Neural cell (in vitro differentiated cells): Measurements from ENCODE around the gene KIF5A. TPM values are rescaled to one million over a fixed set of nuclear protein-coding genes. Genes with fewer than 3 reads are reported as not detected.

ENCODE experiments used
- H2AFZ ChIP-seq: fragments of 200-600, 300-800 bp; sonication (generic), shearing (Covaris generic); 2 replicates; pipeline ENCODE4 v1.6.0; 2014; ENCODE audit warnings: low read depth, mild to moderate bottlenecking, antibody characterized with exemption, low read length, moderate library complexity
- H3F3A ChIP-seq: fragments of 200-600 bp; shearing (Covaris generic); 2 replicates; pipeline ENCODE4 v1.6.1; 2016; ENCODE audit warnings: mild to moderate bottlenecking, moderate library complexity, mixed read lengths, antibody characterized with exemption, low read length; ENCODE audit not compliant: insufficient read depth, poor library complexity, severe bottlenecking
- H3K27ac ChIP-seq: fragments of 200-600, 300-800 bp; sonication (generic), shearing (Covaris generic); 2 replicates; pipeline ENCODE4 v1.5.1; 2014; ENCODE audit warnings: mild to moderate bottlenecking, low read length, moderate library complexity
- H3K27me3 ChIP-seq: fragments of 300-800, 200-600 bp; sonication (generic), shearing (Covaris generic); 2 replicates; pipeline ENCODE4 v1.6.0; 2014; ENCODE audit warnings: mild to moderate bottlenecking, low read depth, low read length, moderate library complexity; ENCODE audit not compliant: insufficient read depth
- H3K36me3 ChIP-seq: fragments of 300-800, 200-600 bp; sonication (generic), shearing (Covaris generic); 2 replicates; pipeline ENCODE4 v1.5.1; 2014; ENCODE audit warnings: mild to moderate bottlenecking, antibody characterized with exemption, low read length, moderate library complexity; ENCODE audit not compliant: insufficient read depth
- H3K4me2 ChIP-seq: fragments of 300-800, 200-600 bp; sonication (generic), shearing (Covaris generic); 2 replicates; pipeline ENCODE4 v1.6.0; 2014; ENCODE audit warnings: mild to moderate bottlenecking, low read length
- H3K4me3 ChIP-seq: fragments of 300-800, 200-600 bp; sonication (generic), shearing (Covaris generic); 2 replicates; pipeline ENCODE4 v1.5.1; 2014; ENCODE audit warnings: mild to moderate bottlenecking, low read length, moderate library complexity
- H3K79me2 ChIP-seq: fragments of 200-600 bp; shearing (Covaris generic); replicated peaks from 2 replicates; pipeline ENCODE4 v1.6.0; 2014; ENCODE audit warnings: mild to moderate bottlenecking, low read length, moderate library complexity; ENCODE audit not compliant: insufficient read depth
- H3K9ac ChIP-seq: fragments of 300-800, 200-600 bp; sonication (generic), shearing (Covaris generic); 2 replicates; pipeline ENCODE4 v1.6.1; 2016; ENCODE audit warnings: mild to moderate bottlenecking, low read length, mixed read lengths
- H3K9me2 ChIP-seq: fragments of 200-600 bp; shearing (Covaris generic); 2 replicates; pipeline ENCODE4 v1.6.1; 2016; ENCODE audit warnings: mild to moderate bottlenecking, low read length, mixed read lengths; ENCODE audit not compliant: insufficient read depth
- H3K9me3 ChIP-seq: fragments of 200-600, 300-800 bp; sonication (generic), shearing (Covaris generic); 2 replicates; pipeline ENCODE4 v1.6.1; 2016; ENCODE audit warnings: mild to moderate bottlenecking, mixed run types, low read length, moderate library complexity, mixed read lengths
- H4K20me1 ChIP-seq: fragments of 200-600 bp; shearing (Covaris generic); 2 replicates; pipeline ENCODE4 v1.6.1; 2016; ENCODE audit warnings: mild to moderate bottlenecking, mixed run types; ENCODE audit not compliant: insufficient read depth
- EZH2 ChIP-seq: fragments of 200-600, 300-800 bp; shearing (Covaris generic), sonication (generic); IDR thresholded peaks from 2 replicates; pipeline ENCODE4 v1.6.1; 2014; ENCODE audit warnings: antibody characterized with exemption, low read length, borderline replicate concordance, mild to moderate bottlenecking; ENCODE audit not compliant: insufficient read depth, poor library complexity, severe bottlenecking
- MXI1 ChIP-seq: fragments of 450-650 bp; conservative IDR thresholded peaks from 2 replicates; pipeline ENCODE4 v1.6.1; 2014; ENCODE audit warnings: antibody characterized with exemption, mild to moderate bottlenecking; ENCODE audit not compliant: poor library complexity, severe bottlenecking
- POLR2AphosphoS5 ChIP-seq: IDR thresholded peaks from 2 replicates; pipeline ENCODE4 v1.6.1; 2012
- RAD21 ChIP-seq: fragments of 450-650 bp; conservative IDR thresholded peaks from 2 replicates; pipeline ENCODE4 v1.6.1; 2014; ENCODE audit warnings: antibody characterized with exemption, mild to moderate bottlenecking, moderate library complexity
- REST ChIP-seq: IDR thresholded peaks from 2 replicates; pipeline ENCODE4 v1.6.1; 2012; ENCODE audit warnings: borderline replicate concordance
- polyA plus RNA-seq: library from polyadenylated mRNA; depleted of rRNA; stranded (reverse); fragments of >200 nt; gene quantifications from 2 replicates; pipeline ENCODE4 v1.2.3, GENCODE V29; 2014
- TF ChIP-seq, protein P1 (sequence below): fragments of 450-650 bp; IDR thresholded peaks from 2 replicates; pipeline ENCODE4 v1.5.1; 2014; ENCODE audit warnings: antibody characterized with exemption, mild to moderate bottlenecking, moderate library complexity; ENCODE audit not compliant: poor library complexity, severe bottlenecking

Gene KIF5A
- polyA plus RNA-seq, 1 donor from 2014 or later: 58.8 TPM

GRCh38 chr12:57614948-57615500, 65.2 kb downstream of the KIF5A start:
- Histone ChIP-seq H3K27ac (no peak overlapping the region), H3K4me2 (no peak overlapping the region), H3K9me3 (no peaks in the 10 kb centered on the region), H2AFZ (no peak overlapping the region), H3K4me3 (no peak overlapping the region), H3K36me3 (no peaks in the 10 kb centered on the region), H3F3A (no peaks in the 10 kb centered on the region), H3K27me3 (peaks cover 36% of the 10 kb centered on the region), H3K9me2 (no peaks in the 10 kb centered on the region), H3K9ac (no peak overlapping the region), H3K79me2 (no peaks in the 10 kb centered on the region), H4K20me1 (no peaks in the 10 kb centered on the region)
- TF ChIP-seq, protein P1, sequence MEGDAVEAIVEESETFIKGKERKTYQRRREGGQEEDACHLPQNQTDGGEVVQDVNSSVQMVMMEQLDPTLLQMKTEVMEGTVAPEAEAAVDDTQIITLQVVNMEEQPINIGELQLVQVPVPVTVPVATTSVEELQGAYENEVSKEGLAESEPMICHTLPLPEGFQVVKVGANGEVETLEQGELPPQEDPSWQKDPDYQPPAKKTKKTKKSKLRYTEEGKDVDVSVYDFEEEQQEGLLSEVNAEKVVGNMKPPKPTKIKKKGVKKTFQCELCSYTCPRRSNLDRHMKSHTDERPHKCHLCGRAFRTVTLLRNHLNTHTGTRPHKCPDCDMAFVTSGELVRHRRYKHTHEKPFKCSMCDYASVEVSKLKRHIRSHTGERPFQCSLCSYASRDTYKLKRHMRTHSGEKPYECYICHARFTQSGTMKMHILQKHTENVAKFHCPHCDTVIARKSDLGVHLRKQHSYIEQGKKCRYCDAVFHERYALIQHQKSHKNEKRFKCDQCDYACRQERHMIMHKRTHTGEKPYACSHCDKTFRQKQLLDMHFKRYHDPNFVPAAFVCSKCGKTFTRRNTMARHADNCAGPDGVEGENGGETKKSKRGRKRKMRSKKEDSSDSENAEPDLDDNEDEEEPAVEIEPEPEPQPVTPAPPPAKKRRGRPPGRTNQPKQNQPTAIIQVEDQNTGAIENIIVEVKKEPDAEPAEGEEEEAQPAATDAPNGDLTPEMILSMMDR: no peak
- TF ChIP-seq MXI1: no peak
- TF ChIP-seq POLR2AphosphoS5: no peak
- no peak for TF ChIP-seq EZH2
- TF ChIP-seq REST: no peak
- TF ChIP-seq RAD21: no peak

GRCh38 chr12:57615637-57616036, 65.8 kb downstream of the KIF5A start:
- H3K27me3 ChIP-seq: peaks cover 36% of the 10 kb centered on the region
- H3K9ac ChIP-seq: no peak overlapping the region
- TF ChIP-seq RAD21 (no peak), EZH2 (no peak), POLR2AphosphoS5 (no peak)
- no peaks in the 10 kb centered on the region for H3K79me2 ChIP-seq
- H3K27ac ChIP-seq: no peak overlapping the region
- no peaks in the 10 kb centered on the region for H4K20me1 ChIP-seq
- no peaks in the 10 kb centered on the region for H3K36me3 ChIP-seq
- no peaks in the 10 kb centered on the region for H3F3A ChIP-seq
- H3K9me2 ChIP-seq: no peaks in the 10 kb centered on the region
- no peaks in the 10 kb centered on the region for H3K9me3 ChIP-seq
- H3K4me3 ChIP-seq: no peak overlapping the region
- no peak overlapping the region for H2AFZ ChIP-seq
- no peak overlapping the region for H3K4me2 ChIP-seq

DNA sequence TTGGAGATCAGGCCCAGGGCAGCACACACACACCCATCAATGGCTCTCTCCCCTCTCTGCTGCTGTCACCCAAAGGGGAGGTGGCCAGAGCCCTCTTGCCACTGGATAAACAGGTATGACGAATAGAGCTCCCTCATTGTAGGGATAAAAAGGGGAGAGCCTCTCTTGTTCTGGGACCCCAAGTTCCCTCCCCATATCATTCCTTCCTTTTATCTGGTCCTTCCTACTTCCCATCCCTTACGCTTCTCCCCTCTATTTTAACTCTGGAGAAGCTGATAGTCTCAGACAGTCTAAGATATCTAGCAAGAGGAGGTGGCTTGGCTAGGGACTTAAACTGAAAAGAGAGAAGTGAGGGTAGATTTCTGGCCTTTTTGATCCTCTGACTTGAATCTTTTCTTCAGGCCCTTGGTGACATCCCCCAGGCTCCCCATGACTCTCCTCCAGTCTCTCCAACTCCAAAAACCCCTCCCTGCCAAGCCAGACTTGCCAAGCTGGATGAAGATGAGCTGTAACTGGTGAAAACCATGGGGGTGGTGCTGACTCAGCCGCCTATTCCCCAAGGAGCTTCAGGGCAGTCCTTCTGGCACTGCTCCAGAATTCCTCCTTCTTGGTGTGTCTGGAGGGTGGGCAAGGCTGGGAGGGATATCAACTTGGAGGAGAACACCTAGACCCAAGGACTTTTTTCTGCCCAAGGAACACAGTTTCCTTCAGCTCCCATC, 66.7 kb downstream of the KIF5A start:
- no peaks in the 10 kb centered on the region for H3K36me3 ChIP-seq
- H4K20me1 ChIP-seq: no peaks in the 10 kb centered on the region
- H3K27me3 ChIP-seq: peaks cover 37% of the 10 kb centered on the region
- no peak for TF ChIP-seq POLR2AphosphoS5
- H3K4me3 ChIP-seq: no peak overlapping the region
- H3K9ac ChIP-seq: no peak overlapping the region
- no peaks in the 10 kb centered on the region for H3K9me3 ChIP-seq
- H3K4me2 ChIP-seq: no peak overlapping the region
- no peak overlapping the region for H2AFZ ChIP-seq
- no peaks in the 10 kb centered on the region for H3K79me2 ChIP-seq
- H3K9me2 ChIP-seq: no peaks in the 10 kb centered on the region
- H3F3A ChIP-seq: no peaks in the 10 kb centered on the region
- no peak overlapping the region for H3K27ac ChIP-seq
